ENCODE data around the gene RNF222.

DNA sequence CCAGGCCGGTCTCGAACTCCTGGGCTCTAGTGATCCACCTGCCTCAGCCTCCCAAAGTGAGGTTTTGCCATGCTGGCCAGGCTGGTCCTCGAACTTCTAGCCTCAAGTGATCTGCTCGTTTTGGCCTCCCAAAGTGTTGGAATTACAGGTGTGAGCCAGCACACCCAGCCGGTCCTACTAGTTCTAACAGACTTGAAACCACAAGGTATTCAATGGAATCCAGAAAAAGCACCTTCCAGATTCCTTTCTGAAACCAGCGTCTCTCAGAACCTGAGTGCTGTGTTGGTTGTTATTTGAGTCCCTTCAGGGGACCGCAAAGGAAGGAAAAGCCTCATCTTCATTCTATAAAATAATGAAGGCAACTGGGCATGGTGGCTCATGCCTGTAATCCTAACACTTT is 25.2 kb downstream of the RNF222 start:
- TF ChIP-seq, protein P1, sequence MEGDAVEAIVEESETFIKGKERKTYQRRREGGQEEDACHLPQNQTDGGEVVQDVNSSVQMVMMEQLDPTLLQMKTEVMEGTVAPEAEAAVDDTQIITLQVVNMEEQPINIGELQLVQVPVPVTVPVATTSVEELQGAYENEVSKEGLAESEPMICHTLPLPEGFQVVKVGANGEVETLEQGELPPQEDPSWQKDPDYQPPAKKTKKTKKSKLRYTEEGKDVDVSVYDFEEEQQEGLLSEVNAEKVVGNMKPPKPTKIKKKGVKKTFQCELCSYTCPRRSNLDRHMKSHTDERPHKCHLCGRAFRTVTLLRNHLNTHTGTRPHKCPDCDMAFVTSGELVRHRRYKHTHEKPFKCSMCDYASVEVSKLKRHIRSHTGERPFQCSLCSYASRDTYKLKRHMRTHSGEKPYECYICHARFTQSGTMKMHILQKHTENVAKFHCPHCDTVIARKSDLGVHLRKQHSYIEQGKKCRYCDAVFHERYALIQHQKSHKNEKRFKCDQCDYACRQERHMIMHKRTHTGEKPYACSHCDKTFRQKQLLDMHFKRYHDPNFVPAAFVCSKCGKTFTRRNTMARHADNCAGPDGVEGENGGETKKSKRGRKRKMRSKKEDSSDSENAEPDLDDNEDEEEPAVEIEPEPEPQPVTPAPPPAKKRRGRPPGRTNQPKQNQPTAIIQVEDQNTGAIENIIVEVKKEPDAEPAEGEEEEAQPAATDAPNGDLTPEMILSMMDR (conservative IDR thresholded peaks at IDR 0.05) = no peak
- no peak for TF ChIP-seq EZH2 (IDR thresholded peaks at IDR 0.05; ENCODE audit: low read depth)
